Large intestine (tissue), 3 donors: ENCODE measurements around the gene SLIT1. TPM values are rescaled to one million over a fixed set of nuclear protein-coding genes. Genes with fewer than 3 reads are reported as not detected.

Experiments
- DNase-seq, 2 donors: peaks; one replicate each; pipeline versions ENCODE4 v3.0.0 to v3.0.0-alpha.2; 2013
- H3K27ac ChIP-seq: one replicate; pipeline ENCODE4 v1.5.1; 2013; ENCODE audit warnings: low read length
- H3K27me3 ChIP-seq: 2 replicates; pipeline ENCODE4 v1.6.1; 2013; ENCODE audit warnings: low read length; ENCODE audit not compliant: control insufficient read depth, insufficient read depth
- H3K36me3 ChIP-seq: 2 replicates; pipeline ENCODE4 v1.6.1; 2013; ENCODE audit warnings: low read length; ENCODE audit not compliant: control insufficient read depth, insufficient read depth
- H3K4me1 ChIP-seq: one replicate; pipeline ENCODE4 v1.6.1; 2013; ENCODE audit warnings: low read length; ENCODE audit not compliant: control insufficient read depth, insufficient read depth
- H3K4me3 ChIP-seq: one replicate; pipeline ENCODE4 v1.5.1; 2013; ENCODE audit warnings: low read length
- H3K9me3 ChIP-seq: one replicate; pipeline ENCODE4 v1.6.1; 2013; ENCODE audit warnings: mild to moderate bottlenecking, low read depth, low read length, moderate library complexity; ENCODE audit not compliant: control insufficient read depth
- WGBS: methylation state at CpG from one replicate; pipeline ENCODE4 v1.1.5; 2013; ENCODE audit warnings: low lambda C conversion rate; ENCODE audit not compliant: insufficient coverage; 5-methylcytosine and 5-hydroxymethylcytosine counted together
- polyA plus RNA-seq: library from polyadenylated mRNA; unstranded; fragments of 120-200 nt; gene quantifications from one replicate; pipeline ENCODE4 v1.2.1, GENCODE V29; 2013

Gene SLIT1
- polyA plus RNA-seq, 1 donor: 1.6 TPM

- no peaks in the 10 kb centered on the region for H3K36me3 ChIP-seq
- H3K9me3 ChIP-seq: no peaks in the 10 kb centered on the region
- no peak for DNase-seq
- H3K4me3 ChIP-seq: no peak overlapping the region
- WGBS: no CpG with 5 or more reads among the region's 7 CpGs
- peaks cover 16% of the 10 kb centered on the region for H3K27me3 ChIP-seq
- no peak overlapping the region for H3K27ac ChIP-seq
- H3K4me1 ChIP-seq: no peaks in the 10 kb centered on the region
These were observed 17.5 kb upstream of the SLIT1 start for GRCh38 chr10:97203220-97203619.

GRCh38 chr10:97200616-97201015 lies 14.9 kb upstream of the SLIT1 start:
- no peaks in the 10 kb centered on the region for H3K36me3 ChIP-seq
- H3K9me3 ChIP-seq: no peaks in the 10 kb centered on the region
- H3K4me1 ChIP-seq: peaks cover 3% of the 10 kb centered on the region
- no peak overlapping the region for H3K27ac ChIP-seq
- DNase-seq: no peak
- WGBS: no CpG with 5 or more reads among the region's 6 CpGs
- peaks cover 26% of the 10 kb centered on the region for H3K27me3 ChIP-seq
- no peak overlapping the region for H3K4me3 ChIP-seq

DNA sequence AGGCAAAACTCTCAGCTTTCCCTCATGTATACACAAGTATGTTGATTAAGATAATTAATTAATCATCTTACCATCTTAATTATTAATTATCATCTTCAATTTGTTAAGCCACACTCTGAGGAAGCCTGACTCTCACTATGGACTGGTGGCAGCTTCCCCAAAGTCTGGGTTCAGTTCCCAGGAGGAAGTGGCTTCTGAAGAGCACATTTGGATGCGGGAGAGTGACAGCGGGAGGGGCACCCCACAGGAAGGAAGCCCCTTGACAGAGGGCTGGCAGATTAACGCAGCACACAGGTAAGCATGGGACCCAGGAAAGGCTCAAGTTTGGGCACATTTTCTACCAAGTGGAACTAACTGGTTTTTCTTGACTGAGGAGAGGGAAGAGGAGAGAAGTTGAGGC lies 13.4 kb upstream of the SLIT1 start:
- Histone ChIP-seq H3K4me3 (no peak overlapping the region), H3K27ac (no peak overlapping the region), H3K4me1 (peaks cover 3% of the 10 kb centered on the region), H3K27me3 (peaks cover 32% of the 10 kb centered on the region), H3K9me3 (no peaks in the 10 kb centered on the region), H3K36me3 (no peaks in the 10 kb centered on the region)
- WGBS: no CpG with 5 or more reads among the region's 3 CpGs
- DNase-seq: no peak

GRCh38 chr10:97197030-97197500 lies 11.3 kb upstream of the SLIT1 start:
- WGBS: no CpG with 5 or more reads among the region's 7 CpGs
- Histone ChIP-seq H3K27ac (no peak overlapping the region), H3K9me3 (no peaks in the 10 kb centered on the region), H3K27me3 (peaks cover 35% of the 10 kb centered on the region), H3K4me1 (peaks cover 3% of the 10 kb centered on the region), H3K36me3 (no peaks in the 10 kb centered on the region), H3K4me3 (no peak overlapping the region)
- no peak for DNase-seq

DNA sequence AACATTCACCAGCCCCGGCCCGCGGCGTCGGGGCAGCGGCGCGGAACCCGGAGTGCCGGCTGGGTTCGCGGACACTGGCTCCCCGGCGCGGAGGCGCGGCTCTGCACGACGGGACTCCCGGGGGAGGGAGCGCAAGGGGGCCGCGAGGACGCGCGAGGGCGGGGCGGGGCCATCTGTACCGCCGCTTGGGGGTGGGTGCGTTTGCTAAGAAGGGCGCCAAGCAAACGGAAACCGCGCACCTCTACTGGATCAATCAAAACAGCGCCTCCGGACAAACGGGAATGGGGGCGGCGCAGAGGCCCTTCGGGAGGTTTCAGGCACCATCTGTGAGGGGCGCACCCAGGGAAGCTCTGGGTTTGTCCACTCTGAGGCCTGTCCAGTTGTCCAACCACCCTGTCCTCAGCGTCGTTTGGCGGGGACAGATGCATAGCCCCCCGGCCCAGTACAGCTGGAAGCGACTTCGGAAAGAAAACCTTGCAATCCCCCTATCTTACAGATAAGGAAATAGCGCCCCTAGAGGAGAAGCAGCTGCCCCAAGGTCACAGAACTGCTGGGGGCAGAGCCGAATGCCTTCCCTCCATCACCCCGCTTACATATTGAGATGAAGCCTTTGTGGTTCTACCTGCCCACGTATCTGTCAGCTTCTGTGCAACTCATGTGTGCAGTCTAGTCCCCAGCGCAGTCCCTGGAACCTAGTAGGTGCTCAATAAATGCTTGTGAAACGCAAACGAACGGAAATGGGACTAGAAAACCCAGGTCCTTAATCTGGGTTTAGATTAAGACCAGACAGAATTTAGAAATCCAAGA lies 10.7 kb upstream of the SLIT1 start:
- no CpG with 5 or more reads among the region's 56 CpGs for WGBS
- peaks cover 37% of the 10 kb centered on the region for H3K27me3 ChIP-seq
- H3K4me3 ChIP-seq: peak overlapping the region; percentile 45

DNA sequence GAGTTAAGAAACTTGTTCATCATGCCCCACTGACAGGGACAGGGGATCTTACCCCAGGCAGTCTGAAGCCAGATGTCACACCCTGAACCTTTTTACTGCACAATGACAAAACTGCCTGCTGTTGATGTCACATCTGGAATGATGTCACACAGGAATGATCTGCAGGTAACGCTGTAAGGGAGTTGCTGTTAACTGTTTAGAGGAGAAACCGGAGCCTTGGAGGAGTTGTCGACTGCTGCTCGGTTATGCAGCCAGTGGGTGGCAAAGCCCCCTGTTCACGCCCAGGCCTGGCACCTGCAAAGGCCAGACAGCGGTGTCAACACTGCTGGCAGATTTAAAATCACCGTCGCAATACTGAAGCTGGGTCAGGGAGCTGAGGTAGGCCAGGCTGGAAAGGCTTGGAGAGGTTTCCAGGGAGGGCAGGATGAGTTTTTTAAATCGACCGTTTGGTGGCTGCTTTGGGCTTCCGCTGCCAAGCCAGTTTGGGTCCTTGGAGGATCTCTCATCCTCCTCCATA lies 10.0 kb upstream of the SLIT1 start:
- Histone ChIP-seq H3K27me3 (peaks cover 35% of the 10 kb centered on the region), H3K4me3 (peak overlapping the region; percentile 45), H3K27ac (no peak overlapping the region), H3K36me3 (no peaks in the 10 kb centered on the region), H3K9me3 (no peaks in the 10 kb centered on the region), H3K4me1 (peaks cover 3% of the 10 kb centered on the region)
- WGBS: no CpG with 5 or more reads among the region's 11 CpGs
- peak in 1 of 2 donors; percentile 19 for DNase-seq

More for the DNA sequence above, 10.7 kb upstream of the SLIT1 start:
- peaks cover 3% of the 10 kb centered on the region for H3K4me1 ChIP-seq
- H3K36me3 ChIP-seq: no peaks in the 10 kb centered on the region
- peak; percentile 38 to 60 for DNase-seq
- no peaks in the 10 kb centered on the region for H3K9me3 ChIP-seq
- H3K27ac ChIP-seq: no peak overlapping the region

GRCh38 chr10:97192952-97193435 lies 7.2 kb upstream of the SLIT1 start:
- H3K9me3 ChIP-seq: no peaks in the 10 kb centered on the region
- no peak for DNase-seq
- no CpG with 5 or more reads among the region's 5 CpGs for WGBS
- no peak overlapping the region for H3K4me3 ChIP-seq
- H3K27me3 ChIP-seq: peaks cover 32% of the 10 kb centered on the region
- H3K4me1 ChIP-seq: peaks cover 3% of the 10 kb centered on the region
- H3K36me3 ChIP-seq: no peaks in the 10 kb centered on the region
- H3K27ac ChIP-seq: no peak overlapping the region

DNA sequence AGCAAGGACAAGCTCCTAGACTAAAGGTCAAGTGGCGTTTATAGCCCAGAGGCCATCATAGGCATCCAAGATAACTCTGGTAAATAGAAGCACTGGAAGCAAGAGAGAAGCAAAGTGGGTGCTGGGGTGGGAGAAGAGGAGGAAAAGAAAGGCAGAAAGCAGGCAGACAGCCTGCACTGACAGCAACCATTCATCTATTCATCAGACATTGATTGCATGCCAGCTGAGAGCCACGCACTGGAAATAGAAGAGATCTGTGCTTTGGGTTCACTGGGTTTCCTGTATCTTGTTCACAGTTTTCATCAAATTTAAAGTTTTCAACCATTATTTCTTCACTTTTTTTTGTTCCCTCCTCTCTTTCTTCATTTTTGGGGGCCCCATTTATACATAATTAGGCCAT lies 4.7 kb upstream of the SLIT1 start:
- no peak overlapping the region for H3K27ac ChIP-seq
- no peaks in the 10 kb centered on the region for H3K36me3 ChIP-seq
- DNase-seq: peak in 1 of 2 donors; percentile 33
- H3K4me3 ChIP-seq: no peak overlapping the region
- H3K4me1 ChIP-seq: no peaks in the 10 kb centered on the region
- WGBS: no CpG with 5 or more reads among the region's 2 CpGs
- no peaks in the 10 kb centered on the region for H3K9me3 ChIP-seq
- H3K27me3 ChIP-seq: peaks cover 39% of the 10 kb centered on the region

GRCh38 chr10:97188261-97188711 lies 2.5 kb upstream of the SLIT1 start:
- no peak for DNase-seq
- no peaks in the 10 kb centered on the region for H3K9me3 ChIP-seq
- H3K27ac ChIP-seq: no peak overlapping the region
- H3K36me3 ChIP-seq: no peaks in the 10 kb centered on the region
- WGBS: no CpG with 5 or more reads among the region's 11 CpGs
- H3K27me3 ChIP-seq: peaks cover 53% of the 10 kb centered on the region
- peaks cover 7% of the 10 kb centered on the region for H3K4me1 ChIP-seq
- no peak overlapping the region for H3K4me3 ChIP-seq

DNA sequence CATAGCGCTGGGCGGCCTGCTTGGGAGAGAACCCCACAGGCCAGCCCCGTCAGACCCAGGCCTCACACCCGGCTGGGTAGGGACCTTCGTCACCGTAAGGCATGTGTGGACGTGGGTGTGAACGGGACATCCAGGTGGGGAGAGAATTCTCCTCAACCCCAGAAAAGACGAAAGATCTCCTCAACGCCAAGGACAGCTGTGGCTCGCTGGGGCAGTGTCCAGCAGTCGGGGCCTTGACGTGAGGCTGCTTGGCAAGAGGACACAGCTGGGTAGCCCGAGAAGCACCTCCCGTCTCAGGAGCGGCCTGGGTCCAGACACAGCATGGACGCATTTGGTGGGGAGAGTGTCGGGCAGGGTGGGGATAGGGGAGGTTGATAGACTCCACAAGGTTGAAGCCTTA lies 1.2 kb upstream of the SLIT1 start:
- Histone ChIP-seq H3K9me3 (no peaks in the 10 kb centered on the region), H3K36me3 (no peaks in the 10 kb centered on the region), H3K4me3 (no peak overlapping the region), H3K27me3 (peaks cover 55% of the 10 kb centered on the region), H3K27ac (no peak overlapping the region), H3K4me1 (peaks cover 7% of the 10 kb centered on the region)
- DNase-seq: no peak
- WGBS: no CpG with 5 or more reads among the region's 18 CpGs
